Measurements from ENCODE around the gene RANBP6.
A peak's percentile ranks its signal among the peaks of the same experiment; 100 is the strongest.
"Not testable (repeated sequence)": the region's sequence is repeated elsewhere in the genome, so short reads cannot be mapped to it uniquely, and the experiment has no call there.

RANBP6 gene

DNA sequence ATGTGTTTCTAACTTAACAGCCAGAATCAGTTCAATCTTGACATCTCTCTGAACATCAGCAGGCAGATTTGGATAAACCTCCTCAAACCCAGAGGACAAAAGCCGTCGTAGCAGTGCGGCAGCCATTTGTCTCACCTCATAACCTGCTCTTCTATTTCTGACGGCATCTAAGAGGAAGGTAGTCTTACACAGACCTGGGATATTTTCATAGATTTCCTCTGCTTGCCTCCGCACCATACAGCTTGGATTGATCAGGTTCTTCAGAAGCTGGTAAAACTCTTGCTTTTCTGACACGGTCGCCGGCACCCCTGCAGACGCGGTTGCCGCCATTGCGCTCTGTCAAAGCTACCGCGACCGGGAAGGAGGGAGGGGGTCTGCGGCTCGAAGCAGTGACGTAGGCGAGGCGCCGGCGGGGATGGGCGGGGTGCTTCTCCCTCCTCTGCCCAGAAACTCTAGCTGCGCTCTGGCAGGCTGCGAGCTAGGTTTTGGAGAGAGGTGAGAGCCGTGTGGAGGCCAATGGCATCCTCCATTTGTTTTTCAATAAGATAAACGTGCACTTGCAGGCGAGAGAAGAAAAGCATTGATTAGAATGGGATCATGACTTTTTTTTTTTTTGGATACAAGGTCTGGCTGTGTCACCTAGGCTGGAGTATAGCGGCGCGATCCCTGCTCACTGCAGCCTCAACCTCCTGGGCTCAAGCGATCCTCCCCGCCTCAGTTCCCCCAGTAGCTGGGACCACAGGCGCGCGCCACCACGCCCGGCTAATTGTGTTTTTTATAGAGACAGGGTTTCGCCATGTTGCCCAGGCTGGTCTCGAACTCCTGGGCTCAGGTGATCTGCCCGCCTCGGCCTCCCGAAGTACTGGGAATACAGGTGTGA lies at the start of gene RANBP6:
Gene RANBP6 (minus strand): TSS at position 347 of the 880 bp plus-strand sequence. CDS start 17 bp downstream, at position 330.
- peak; percentile 75 to 89 for DNase-seq

DNA sequence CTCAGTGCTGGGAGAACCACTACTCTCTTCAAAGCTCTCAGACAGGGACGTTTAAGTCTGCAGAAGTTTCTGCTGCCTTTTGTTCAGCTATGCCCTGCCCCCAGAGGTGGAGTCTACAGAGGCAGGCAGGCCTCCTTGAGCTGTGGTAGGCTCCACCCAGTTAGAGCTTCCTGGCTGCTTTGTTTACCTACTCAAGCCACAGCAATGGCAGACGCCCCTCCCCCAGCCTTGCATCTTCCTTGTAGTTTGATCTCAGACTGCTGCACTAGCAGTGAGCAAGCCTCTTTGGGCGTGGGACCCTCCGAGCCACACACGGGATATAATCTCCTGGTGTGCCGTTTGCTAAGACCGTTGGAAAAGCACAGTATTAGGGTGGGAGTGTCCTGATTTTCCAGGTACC lies 47.7 kb upstream of the RANBP6 start:
- not testable (repeated sequence) for DNase-seq

DNA sequence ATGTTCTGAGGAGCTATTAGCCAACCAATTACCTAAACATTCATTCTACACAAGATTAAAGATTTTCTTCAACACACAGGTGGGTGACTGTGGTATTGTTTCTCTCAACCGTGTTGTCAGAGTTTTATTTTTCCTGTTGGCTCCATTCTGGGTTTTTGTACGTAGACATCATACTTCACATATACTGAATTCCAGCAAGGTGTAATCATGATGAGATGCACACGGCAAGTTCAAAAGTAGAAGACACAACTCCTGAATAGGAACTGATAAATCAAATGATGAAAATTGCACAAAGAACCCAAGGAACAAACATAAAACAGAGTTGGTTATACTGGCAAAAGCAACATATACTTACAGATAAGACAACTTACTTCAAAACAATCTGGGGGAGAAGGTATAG lies 40.2 kb upstream of the RANBP6 start:
- DNase-seq, result no peak

DNA sequence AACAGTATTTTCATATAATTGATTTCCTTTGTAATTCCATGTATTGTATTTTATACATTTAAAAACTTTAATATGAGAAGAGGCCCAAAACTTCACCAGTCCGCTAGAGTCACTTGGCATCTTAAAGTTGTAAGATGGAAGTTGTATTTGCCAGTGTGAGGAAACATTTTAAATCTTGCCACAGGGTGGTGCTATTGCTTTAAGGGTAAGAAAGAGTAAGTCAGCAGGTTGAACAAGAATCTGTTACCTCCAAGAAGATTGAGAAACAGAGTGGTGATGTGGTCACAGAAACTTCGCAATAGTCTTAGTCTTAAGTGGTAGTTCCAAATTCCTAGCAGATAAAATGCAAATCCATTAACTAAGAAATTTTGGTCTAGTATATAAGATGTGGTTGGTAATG lies 39.8 kb upstream of the RANBP6 start:
- peak; percentile 82 to 95 for DNase-seq

DNA sequence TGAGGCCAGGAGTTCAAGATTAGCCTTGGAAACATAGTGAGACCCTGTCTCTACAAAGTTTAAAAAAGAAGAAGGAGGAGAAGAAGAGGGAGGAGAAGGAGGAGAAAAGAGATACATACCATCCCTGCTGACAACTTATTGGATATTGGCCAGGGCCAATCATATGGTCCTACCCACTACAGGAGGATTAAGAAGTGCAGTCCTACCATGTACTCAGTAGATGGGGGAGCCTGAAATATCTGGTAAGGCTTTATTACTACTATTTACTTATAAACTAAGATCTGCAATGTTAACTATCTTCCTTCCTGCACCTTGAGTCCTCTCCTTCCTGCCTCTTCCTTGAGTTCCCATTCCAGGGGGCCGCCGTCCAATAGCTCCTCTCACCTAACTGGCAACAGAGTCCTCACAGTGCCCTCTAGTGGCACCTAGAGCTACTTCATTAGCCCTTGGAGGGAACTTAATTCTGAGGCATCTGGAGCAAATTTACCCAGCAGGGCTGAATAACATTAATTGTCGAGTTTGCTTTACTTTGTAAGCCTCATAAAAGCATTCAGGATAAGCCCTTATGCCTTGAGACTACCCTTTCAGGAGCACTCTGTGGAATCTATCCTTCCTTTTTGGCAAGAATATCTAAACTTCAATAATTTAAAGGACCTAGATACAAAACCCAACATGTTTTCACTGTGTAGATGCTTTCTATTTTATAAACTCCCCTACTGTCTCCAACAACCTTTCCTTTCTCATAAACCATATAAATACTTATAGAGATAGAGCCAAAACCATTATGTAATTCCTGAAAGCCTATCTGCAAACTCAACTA lies 39.1 kb upstream of the RANBP6 start:
- DNase-seq, result peak; percentile 38 to 73

DNA sequence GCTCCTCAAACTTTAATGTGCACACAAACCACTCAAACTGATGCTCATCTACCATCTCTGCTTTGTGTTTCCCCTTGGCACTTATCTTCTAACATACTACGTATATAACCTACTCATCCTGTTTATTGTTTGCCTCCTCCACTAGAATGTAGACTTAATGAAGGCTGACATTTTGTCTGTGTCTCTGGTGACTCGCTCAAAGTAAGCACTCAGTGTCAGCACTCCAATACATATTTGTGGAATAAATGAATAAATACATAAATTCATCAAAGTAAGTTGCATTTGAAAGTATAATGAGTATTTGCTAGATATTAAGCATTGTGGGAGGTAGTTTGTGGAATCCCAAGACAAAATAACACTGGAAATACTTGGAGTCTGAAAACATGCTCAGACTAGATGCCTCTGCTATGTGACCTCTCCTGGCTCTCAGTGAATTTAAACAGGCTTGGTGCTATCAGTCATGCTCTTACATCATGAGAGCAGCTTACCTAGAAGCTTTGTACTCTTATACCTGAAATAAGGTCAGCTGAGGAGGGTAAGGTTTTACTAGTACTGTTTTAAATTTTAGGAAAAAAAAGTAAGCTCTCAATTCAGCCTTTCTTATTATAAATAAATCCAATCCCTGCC lies 37.0 kb upstream of the RANBP6 start:
- no peak for DNase-seq

DNA sequence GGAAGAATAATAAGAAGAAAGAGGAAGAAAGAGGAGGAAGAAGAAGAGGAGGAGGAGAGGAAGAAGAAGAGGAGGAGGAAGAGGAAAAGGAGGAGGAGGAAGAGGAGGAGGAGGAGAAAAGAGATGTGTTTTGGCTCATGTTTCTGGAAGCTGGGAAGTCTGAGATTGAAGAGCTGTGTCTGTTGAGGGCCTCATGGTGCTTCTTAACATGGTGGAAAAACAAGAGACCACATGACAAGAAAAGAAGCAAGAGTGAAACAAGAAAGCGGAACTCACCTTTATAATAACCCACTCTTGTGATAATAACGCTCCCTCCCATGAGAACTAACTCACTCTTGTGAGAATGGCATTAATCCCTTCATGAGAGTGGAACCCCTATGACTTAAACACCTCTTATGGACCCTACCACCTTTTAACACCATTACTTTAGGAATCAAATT lies 36.1 kb upstream of the RANBP6 start:
- no peak for DNase-seq

DNA sequence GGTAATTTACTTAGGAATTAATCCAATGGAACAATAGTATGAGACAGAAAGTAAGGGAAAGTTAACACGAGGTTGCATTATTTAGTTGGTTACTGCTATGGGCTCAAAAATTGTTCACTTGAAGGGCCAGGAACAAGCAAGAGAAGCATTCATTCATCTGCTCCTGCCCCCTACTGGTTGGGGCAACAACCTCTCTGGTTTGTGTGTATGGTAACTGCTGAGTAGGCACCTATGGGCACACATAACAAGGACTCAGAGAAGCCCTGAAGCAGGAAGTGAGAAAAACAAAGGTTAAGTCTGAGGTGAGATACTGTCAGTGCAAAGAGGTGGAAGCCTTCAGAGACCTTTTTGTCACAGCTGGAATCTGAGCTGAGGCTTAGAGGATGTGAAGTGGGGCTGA lies 34.4 kb upstream of the RANBP6 start:
- peak; percentile 16 to 17 for DNase-seq

DNA sequence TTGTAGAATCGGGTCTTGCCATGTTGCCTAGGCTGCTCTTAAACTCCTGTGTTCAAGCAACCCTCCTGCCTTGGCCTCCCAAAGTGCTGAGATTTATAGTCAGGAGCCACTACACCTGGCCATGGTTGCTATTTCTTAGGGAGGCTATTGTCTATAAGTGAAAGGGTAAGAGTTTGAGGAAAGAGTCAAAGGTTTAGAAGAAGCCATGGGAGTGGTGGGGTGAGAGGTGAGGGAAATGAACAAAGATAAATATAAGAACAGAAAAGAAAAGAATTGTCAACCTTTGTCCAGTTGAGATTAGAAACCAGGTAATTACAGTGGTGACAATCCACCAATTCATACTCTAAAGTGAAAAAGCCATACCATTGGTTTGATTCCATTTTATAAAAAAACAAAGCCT lies 32.6 kb upstream of the RANBP6 start:
- DNase-seq, result no peak

DNA sequence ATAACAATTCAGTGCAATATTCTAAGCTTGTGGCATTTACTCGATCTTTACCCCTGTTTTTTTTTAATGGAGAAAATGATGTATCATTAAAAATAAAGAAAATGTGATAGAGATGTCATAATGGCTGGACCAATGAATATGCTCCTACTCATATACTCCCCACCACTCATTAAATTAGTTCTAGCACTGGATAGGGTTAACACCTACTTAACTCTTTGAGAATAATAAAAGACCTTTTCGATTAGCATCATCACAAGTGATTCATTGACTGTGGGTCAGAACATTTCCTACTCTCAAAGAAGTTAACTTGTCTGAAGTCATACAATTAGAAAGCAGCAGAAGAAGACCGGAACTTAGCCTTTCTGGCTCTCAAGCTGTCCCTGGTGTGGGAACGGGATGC lies 31.6 kb upstream of the RANBP6 start:
- no peak for DNase-seq

DNA sequence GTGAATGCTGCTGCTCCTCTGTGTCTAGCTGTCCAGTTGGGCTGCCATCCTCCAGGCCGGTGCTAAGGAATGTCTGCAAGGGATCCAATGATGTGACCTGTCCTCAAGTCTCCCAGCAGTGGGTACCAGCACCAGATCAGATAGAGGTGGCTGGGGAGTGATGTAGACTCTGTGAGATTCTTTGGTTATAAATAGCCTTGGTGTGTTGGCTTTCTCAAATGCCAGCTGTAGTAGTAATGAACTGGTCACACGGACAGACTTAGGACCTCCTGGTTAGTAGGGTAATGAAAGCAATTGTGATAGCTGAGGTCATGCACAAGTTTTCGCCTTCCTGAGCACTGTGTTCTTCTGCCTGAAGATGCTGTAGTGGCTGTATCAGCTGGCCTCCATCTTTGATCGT lies 29.9 kb upstream of the RANBP6 start:
- DNase-seq, result no peak

DNA sequence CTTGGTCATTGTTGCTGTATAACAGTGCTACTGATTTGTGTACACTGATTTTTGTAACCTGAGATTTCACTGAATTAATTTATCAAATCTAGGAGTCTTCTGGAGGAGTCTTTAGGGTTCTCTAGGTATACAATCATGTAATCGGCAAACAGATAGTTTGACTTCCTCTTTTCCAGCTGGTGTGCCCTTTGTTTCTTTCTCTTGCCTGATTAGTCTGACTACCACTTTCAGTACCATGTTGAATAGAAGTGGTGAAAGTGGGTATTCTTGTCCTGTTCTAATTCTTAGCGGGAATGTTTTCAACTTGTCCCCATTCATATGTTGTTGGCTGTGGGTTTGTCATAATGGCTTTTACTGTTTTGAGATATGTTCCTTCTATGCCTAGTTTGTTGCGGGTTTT lies 24.7 kb upstream of the RANBP6 start:
- no peak for DNase-seq

DNA sequence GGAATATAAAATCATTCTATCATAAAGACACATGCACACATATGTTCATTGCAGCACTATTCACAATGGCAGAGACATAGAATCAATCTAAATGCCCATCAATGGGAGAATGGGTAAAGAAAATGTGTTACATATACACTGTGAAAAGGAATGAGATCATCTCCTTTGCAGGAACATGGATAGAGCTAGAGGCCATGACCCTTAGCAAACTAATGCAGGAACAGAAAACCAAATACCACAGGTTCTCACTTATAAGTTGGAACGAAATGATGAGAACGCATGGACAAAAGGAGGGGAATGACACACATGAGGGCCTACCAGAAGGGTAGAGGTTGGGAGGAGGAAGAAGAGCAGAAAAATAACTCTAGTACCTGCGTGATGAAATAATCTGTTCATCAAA lies 21.0 kb upstream of the RANBP6 start:
- DNase-seq, result no peak

DNA sequence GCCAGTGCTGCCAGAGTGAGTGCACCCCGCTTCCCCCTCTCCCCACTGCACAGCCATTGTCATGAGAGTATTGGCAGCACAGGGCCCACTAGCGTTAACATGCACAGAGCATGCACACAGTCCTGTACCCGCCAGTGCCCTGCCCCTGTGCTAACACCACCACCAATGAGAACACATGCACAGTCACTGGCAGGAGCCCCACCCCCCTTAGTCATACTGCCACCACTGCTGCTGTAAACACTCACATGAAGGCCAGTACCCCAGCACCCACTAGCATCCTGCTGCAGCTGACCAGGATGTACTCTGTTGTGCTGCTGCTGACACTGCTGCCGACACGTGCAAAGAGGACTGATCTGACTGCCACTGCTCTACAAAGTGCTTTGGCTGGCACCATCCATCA lies 19.5 kb upstream of the RANBP6 start:
- no peak for DNase-seq

DNA sequence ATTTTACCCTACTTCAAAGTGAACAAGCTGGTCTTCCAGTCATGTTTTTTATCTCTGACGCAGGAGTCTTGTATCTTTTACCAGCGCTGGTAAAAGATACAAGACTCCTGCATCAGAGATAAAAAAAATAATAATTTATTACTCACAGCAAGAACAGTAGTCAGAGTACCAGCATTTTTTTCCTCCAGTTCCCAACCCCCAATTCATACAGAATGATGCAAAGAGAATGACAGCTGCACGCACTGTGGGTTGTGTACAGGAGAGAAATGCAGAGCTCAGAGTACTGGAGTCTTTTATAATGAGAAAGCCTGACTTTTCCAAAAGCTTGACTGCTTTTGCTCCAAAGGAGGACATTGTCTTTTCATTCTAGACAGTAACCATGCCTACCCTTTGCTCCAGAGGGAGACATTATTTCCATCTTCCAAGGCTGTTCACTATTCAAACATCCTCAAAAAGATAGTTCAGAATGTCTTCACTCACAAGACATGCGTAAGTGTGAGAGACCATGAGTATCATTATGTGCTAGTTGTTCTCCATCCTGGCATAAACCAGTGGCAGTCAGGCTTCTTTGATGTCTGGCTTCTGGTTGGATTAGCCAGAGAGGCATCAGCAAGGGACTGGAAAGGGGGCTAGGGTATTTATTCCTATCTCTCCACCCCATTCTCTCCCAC lies 14.3 kb upstream of the RANBP6 start:
- no peak for DNase-seq

DNA sequence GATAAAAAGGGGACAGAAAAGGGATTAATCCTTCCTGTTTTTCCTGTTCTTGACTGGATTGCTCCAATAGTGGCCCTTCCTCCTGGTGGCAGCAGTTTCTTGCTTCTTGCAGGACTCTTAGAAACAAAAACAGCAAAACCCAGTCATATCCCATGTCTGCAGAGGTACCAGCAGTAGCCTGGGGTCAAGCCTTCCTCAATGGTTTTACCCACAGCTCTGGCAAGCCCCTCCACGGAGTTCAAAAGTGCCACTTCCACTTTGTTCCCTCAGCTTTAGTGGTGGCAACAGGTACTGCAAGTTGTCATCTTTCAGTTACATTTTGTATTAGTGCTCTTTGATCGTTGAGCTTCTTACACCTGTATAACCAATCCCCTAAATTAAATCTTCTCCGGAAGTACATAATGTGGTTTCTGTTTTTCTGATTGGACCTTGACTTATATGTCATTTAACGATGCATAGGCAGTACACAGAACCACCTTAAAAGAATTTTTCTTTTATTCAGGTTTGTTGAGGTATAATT lies 8.7 kb upstream of the RANBP6 start:
- DNase-seq, result peak; percentile 11 to 45

DNA sequence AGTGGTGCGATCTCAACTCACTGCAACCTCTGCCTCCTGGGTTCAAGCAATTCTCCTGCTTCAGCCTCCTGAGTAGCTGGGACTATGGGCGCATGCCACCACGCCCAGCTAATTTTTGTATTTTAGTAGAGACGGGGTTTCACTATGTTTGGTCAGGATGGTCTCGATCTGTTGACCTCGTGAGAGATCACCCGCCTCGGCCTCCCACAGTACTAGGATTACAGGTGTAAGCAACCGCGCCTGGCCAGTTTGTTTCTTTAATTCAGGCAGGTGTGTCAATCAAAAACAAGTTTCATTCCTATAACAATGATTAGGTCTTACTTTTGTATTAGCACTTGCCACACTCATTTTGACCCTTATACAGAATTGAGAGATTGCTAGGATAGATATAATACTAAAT lies 1.6 kb upstream of the RANBP6 start:
- not testable (repeated sequence) for DNase-seq

DNA sequence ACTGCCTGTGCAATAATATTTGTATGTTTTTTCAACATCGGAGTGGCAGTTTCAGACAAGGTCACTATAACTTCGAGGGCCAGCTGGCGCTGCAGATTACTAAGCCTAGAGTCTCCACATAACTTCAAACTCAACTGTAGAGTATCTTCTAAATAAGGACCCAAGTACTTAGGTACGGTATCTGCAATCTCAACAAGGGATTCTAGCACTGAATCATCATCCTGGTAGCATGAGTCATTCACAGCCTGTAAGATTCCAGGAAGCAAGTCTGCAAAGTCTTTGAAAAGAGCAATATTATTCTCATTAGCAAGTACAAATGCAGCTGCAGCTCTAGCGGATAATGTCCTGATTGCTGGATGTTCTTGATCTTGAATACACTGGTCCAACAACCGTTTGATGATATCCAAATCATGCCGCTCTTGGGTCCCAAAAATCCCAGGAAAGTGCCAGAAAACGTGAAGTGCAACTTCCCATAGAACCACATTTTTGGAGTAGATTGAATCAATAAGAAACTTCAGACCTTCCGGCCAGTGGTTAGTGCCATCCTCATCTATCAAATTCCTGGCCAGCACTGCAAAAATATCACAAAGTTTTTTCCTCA lies 654 bp downstream of the RANBP6 start:
- DNase-seq, result peak in 1 of 2 donors; percentile 13

DNA sequence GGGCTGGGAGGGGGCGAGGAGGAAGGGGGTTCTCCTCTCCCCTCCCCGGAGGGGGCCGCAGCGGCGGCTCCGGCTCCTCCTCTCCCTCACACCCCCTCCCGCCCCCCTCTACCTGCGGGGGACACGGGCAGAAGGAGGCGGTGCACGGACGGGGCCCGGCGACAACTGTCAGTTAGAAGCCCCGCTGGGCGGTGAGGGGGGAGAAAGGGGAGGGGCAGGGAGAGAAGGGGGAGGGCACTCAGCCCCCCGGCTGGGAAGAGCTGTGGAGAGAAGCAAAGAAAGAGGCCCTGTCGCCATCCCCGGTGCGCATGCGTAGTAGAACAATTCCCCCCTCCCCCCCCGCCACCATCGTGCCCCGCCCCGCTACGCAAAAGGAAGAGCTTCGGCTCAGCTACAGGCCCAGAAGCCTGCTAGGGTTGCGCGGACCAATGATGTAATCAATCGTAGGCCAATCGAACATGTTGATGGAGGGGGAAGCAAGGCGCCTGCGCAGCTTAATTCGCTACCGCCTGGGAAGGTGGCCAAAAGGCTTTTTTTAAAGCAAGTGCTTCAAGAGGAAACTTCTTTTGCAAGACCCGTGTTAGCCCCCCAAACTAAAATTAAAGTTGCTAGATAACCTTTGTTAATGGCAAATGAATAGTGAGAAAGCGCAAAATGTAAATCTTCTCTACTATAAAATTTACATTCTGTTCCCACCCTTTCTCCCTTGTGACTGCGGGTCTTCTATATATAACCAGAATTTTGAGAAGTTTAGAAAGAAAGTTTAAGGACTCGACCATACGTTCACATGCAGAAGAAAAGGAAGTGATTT lies 7.0 kb downstream of the RANBP6 start:
- DNase-seq, result peak; percentile 97 to 98

DNA sequence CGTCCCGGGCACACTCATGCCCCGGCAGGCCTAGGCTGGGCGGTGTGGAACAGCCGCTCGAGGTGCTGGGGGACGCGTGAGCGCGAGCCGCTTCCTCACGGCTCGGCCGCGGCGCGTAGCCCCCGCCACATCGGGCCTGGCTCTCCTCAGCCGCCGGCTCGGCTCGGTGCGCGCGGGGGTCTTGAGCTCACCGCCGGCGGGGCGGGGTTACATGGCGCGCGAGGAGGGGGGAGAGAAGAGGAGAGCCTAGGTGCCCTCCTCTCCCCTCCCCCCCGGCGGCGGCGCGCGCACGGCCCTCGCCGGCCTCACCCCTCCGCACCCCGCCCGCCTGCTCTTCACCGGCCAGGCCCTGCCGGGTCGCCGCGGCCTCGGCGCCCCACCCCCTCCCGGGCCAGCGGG lies 7.7 kb downstream of the RANBP6 start:
- DNase-seq, result peak; percentile 30 to 36

DNA sequence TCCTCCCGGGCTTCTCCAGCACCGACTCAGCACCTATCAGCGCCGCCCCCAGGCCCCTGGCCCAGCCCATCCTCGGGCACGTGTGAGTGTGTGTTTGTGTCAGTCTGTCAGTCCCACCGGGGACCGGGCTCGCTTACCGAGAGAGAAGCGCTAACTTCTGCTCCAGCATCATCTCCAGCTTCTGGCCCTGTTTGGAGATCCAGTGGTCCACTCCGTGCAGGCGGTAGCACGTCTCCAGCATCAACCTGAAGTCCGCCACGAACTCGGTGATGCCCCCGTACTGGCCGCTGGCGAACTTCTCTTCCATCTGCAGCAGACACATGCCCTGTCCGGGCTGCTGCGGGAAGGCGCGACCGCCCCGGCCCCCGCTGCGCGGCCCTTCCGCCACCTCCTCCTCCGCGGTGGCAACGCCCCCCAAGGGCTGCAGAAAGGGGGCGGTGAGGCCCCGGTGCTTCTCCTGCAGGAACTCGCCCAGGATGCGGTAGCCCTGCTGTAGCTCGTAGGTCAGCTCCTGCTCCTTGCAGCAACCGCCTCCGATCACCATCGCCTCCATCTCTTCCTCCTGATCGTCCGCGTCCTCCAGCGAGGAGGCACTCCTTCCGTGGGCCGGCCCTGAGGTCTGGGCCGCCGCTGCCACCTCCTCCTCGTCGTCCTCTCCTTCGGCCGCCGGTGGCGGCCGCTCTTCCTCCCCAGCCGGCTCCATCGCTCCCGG lies 8.2 kb downstream of the RANBP6 start:
- peak in 1 of 2 donors; percentile 14 for DNase-seq
